Esophagus muscularis mucosa (tissue), 3 donors: Measurements from ENCODE around the gene BAX.

Source experiments
- POLR2A ChIP-seq: fragments of 450-650 bp; IDR thresholded peaks from one replicate; pipeline ENCODE4 v1.6.1; 2017; ENCODE audit warnings: antibody characterized with exemption, moderate library complexity, mild to moderate bottlenecking, low read depth
- TF ChIP-seq, protein P1 (sequence below), 3 experiments: fragments of 200-600 bp in 2 of 3; fragments of 450-650 bp in 1 of 3; sonication (generic) in 2 of 3; IDR thresholded peaks; one replicate each; pipeline ENCODE4 v1.5.1; 2017 to 2019; ENCODE audit warnings: antibody characterized with exemption in 3 of 3, mild to moderate bottlenecking in 2 of 3, moderate library complexity in 1 of 3

DNA sequence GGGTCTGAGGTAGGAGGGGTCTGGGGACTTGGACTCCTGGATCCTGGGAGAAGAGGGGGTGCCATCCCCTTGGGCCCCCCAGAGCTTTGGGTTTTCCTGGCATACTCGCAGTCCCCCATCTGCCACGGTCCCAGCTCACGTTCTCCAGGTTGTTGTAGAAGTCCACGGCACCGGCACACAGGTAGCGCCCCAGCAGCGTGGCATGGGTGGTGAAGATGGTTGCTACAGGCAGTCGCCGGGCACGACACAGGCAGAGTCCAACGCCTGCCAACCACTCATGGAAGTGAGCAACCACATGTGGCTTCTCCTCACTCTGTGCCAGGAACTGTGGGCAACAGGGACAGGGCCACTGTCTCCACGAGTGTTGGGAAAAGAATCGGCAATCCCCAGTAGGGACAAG lies 31.0 kb downstream of the BAX start:
- no peak for TF ChIP-seq POLR2A
- TF ChIP-seq, protein P1, sequence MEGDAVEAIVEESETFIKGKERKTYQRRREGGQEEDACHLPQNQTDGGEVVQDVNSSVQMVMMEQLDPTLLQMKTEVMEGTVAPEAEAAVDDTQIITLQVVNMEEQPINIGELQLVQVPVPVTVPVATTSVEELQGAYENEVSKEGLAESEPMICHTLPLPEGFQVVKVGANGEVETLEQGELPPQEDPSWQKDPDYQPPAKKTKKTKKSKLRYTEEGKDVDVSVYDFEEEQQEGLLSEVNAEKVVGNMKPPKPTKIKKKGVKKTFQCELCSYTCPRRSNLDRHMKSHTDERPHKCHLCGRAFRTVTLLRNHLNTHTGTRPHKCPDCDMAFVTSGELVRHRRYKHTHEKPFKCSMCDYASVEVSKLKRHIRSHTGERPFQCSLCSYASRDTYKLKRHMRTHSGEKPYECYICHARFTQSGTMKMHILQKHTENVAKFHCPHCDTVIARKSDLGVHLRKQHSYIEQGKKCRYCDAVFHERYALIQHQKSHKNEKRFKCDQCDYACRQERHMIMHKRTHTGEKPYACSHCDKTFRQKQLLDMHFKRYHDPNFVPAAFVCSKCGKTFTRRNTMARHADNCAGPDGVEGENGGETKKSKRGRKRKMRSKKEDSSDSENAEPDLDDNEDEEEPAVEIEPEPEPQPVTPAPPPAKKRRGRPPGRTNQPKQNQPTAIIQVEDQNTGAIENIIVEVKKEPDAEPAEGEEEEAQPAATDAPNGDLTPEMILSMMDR (IDR thresholded peaks at IDR 0.05) = no peak
